COLO668 (cell line): Measurements from ENCODE around the gene SDCCAG8.
"Not testable (repeated sequence)": the region's sequence is repeated elsewhere in the genome, so short reads cannot be mapped to it uniquely, and the experiment has no call there.

Source experiments
- DNase-seq: peaks from one replicate; lab custom pipeline; 2025; ENCODE audit not compliant: unreplicated experiment; lab: John Stamatoyannopoulos, UW

The SDCCAG8 gene

GRCh38 chr1:243323491-243323890, 67.7 kb downstream of the SDCCAG8 start:
- no peak for DNase-seq

- peak; percentile 34 for DNase-seq
These were observed 69.6 kb downstream of the SDCCAG8 start for GRCh38 chr1:243325305-243325890.

- DNase-seq: no peak
These were observed 76.6 kb downstream of the SDCCAG8 start for GRCh38 chr1:243332440-243332839.

- DNase-seq: no peak
These were observed 79.5 kb downstream of the SDCCAG8 start for GRCh38 chr1:243335292-243335691.

- DNase-seq: no peak
These were observed 80.3 kb downstream of the SDCCAG8 start for GRCh38 chr1:243336163-243336562.

GRCh38 chr1:243338848-243339247, 83.0 kb downstream of the SDCCAG8 start:
- not testable (repeated sequence) for DNase-seq

GRCh38 chr1:243341074-243341473, 85.2 kb downstream of the SDCCAG8 start:
- DNase-seq: no peak

GRCh38 chr1:243343970-243344937, 88.4 kb downstream of the SDCCAG8 start:
- DNase-seq: no peak

GRCh38 chr1:243345205-243345604, 89.4 kb downstream of the SDCCAG8 start:
- no peak for DNase-seq

- DNase-seq: no peak
These were observed 90.2 kb downstream of the SDCCAG8 start for GRCh38 chr1:243346016-243346415.

GRCh38 chr1:243346468-243346867, 90.6 kb downstream of the SDCCAG8 start:
- DNase-seq: no peak

- no peak for DNase-seq
These were observed 92.5 kb downstream of the SDCCAG8 start for GRCh38 chr1:243348331-243348730.

- DNase-seq: no peak
These were observed 93.3 kb downstream of the SDCCAG8 start for GRCh38 chr1:243349128-243349527.

GRCh38 chr1:243351337-243351736, 95.5 kb downstream of the SDCCAG8 start:
- no peak for DNase-seq

GRCh38 chr1:243354511-243355153, 98.8 kb downstream of the SDCCAG8 start:
- DNase-seq: no peak

GRCh38 chr1:243363832-243364231, 108.0 kb downstream of the SDCCAG8 start:
- DNase-seq: no peak

GRCh38 chr1:243364330-243364729, 108.5 kb downstream of the SDCCAG8 start:
- no peak for DNase-seq

GRCh38 chr1:243364866-243365265, 109.0 kb downstream of the SDCCAG8 start:
- no peak for DNase-seq

- DNase-seq: no peak
These were observed 111.5 kb downstream of the SDCCAG8 start for GRCh38 chr1:243367314-243367713.

- DNase-seq: no peak
These were observed 118.6 kb downstream of the SDCCAG8 start for GRCh38 chr1:243374412-243374811.

- DNase-seq: no peak
These were observed 119.8 kb downstream of the SDCCAG8 start for GRCh38 chr1:243375596-243375995.

- DNase-seq: no peak
These were observed 122.8 kb downstream of the SDCCAG8 start for GRCh38 chr1:243378669-243379068.
